Stimulated activated CD4-positive, alpha-beta T cell treated with anti-CD3 and anti-CD28 coated beads, Interleukin-2, amount 100 ng/mL, for 4 hours (primary cell): ENCODE data around the gene MON1A.
"Not testable (repeated sequence)": the region's sequence is repeated elsewhere in the genome, so short reads cannot be mapped to it uniquely, and the experiment has no call there.

Experiments used
- DNase-seq: peaks from one replicate; pipeline ENCODE4 v3.0.0-alpha.2; 2020; ENCODE audit warnings: low read depth

Gene MON1A

DNA sequence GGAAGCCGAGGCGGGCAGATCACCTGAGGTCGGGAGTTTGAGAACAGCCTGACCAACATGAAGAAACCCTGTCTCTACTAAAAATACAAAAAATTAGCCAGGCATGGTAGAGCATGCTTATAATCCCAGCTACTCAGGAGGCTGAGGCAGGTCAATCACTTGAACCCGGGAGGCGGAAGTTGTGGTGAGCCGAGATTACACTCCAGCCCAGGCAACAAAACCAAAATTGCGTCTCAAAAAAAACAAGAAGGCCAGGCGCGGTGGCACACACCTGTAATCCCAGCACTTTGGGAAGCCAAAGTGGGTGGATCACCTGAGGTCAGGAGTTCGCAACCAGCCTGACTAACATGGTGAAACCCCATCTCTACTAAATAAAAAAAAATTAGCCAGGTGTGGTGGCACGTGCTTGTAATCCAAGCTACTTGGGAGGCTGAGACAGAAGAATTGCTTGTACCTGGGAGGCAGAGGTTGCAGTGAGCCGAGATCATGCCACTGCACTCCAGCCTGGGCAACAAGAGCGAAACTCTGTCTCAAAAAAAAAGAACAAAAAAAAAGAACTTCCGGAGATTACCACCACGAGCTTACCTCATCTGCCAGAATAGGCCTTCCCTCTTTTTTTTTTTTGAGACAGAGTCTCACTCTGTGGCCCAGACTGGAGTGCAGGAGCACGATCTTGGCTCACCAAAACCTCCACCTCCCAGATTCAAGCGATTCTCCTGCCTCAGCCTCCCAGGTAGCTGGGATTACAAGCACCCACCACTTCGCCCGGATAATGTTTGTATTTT, 11.6 kb downstream of the MON1A start:
- DNase-seq = not testable (repeated sequence)

GRCh38 chr3:49916686-49917085, 12.9 kb downstream of the MON1A start:
- no peak for DNase-seq

GRCh38 chr3:49914906-49915305, 14.7 kb downstream of the MON1A start:
- DNase-seq = no peak

DNA sequence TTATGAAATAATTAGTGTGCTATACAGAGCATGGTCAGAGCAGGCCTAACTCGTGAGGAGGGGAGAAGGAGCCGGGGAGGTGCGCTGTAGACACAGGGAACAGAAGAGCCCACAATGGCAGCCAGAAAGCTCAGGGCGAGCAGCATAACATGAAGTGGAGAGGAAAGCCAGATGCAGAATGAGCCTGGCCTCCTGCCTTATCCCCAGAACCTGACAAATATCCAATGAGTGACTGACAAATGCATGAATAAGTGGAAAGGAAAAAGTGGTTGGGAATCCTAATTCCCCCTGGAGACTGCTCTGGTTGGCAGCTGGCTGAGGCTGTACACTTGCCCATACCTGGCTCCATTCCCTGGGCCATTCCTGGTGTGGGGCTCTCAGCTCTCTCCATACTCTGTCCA, 16.7 kb downstream of the MON1A start:
- DNase-seq = no peak

GRCh38 chr3:49911611-49912010, 18.0 kb downstream of the MON1A start:
- DNase-seq = no peak

GRCh38 chr3:49911124-49911420, 18.5 kb downstream of the MON1A start:
- DNase-seq = no peak

DNA sequence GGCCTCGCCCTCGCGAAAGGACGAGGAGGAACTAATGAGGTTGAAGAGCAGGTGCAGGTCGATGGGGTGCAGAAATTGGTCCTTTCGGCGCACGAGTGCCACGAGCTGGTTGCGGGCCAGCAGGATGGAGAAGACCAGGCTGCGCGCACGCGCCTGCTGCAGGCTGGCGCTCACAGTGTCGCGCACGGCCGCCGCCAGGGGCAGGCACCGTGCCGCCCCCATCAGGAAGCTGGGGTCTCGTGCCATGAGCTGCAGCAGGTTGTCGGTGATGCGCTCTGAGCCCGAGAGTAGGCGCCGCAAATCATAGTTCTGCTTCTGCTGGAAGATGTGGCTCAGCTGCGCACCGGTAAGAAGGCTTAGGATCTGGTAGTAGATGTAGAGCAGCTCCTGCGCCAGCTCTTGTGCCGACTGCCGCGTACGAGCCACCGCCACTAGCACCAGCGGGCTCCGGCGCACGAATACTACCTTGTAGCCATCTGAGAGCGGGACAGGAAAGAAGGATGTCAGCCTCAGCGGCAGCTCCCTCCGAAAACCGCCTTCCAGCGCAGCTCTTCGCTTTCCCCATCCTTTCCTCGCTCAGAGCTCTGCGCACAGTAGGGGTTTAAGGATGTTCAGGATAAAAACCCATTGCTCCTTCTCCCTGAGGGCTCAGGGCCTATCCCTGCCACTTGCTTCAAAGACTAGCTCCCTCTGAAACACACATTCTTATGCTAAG, 19.0 kb downstream of the MON1A start:
- DNase-seq = no peak

DNA sequence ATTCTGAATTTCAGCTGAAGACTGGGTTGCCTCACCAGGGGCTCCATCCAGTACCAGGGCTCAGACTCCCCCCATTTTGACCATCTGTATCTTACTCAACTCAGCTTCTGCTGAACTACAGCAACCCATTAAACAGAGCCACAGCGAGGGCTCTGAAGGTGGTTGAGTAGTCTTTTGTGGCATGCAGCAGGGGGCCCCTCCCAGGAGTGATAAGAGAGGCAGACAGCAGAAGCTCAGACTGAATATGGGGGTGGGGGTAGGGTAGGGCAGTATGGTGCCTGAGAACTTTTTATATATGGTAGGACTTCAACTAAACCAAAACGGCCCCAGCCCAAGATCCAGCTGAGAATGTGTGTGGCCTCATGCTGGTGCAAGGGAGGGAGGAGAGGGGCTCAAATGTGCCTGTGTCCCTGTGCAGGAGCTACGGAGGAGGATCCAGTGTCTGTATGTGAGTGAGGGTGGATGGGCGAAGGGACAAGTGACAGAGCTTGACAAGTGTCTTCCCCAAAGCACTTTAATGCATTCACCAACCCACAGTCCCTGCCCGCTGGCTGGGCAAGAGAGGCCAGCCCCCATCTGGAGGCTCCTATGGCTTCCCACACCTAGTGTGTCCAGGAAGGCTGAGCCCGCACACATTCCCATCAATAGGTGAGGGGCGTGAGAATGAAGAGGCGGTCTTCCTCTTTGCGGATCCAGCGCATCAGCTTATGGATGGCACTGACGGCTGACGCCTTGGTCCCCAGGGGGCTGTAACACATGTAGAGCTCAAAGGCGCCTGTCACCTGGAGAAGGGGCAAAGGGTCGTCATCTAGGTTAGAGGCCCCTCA, 21.0 kb downstream of the MON1A start:
- no peak for DNase-seq

GRCh38 chr3:49906073-49906743, 23.4 kb downstream of the MON1A start:
- DNase-seq = peak; percentile 26

- not testable (repeated sequence) for DNase-seq
Measured at GRCh38 chr3:49904448-49904847, 25.2 kb downstream of the MON1A start.

DNA sequence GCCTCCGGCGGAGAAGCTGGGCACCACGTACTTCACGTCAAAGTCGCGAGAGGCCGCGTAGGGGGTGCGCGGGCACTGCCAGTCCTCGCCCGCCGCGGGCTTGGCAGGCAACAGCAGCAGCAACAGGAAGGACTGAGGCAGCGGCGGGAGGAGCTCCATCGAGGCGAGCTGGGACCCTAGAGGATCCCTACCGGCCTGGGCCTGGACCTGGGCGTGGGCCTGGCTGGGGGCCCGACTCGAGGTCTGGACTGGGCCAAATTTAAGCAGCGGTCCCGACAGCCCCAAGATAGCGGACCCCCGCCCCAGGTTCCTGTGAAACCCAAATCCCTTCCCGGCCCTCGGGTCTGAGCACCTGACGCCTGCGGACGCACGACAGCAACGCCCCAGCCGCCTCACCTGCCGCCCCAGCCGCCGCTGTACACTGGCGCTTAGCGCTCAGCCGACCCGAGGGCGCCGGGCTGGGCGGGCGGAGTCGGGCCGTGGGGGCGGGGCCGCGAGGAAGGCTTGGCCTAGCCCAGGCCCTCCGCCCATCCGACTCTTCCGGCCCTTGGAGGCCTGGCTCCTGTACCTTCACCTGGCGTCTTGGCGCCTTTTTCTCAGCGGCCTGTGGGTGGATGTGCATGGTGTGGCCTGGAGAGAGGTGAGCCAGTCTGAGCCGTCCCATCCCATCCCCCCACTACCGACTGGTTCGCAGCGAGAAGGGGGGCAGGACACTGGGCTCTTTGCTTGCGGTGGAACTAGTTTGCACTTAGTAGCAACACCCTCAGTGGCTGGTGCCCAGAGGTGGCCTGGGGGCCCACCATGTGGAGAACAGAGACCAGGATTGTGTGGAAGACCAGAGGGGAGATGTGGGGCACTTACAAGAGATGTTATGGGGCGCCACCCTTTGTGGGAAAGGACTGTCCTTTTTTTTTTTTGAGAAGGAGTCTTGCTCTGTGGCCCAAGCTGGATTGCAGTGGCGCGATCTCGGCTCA, 25.9 kb downstream of the MON1A start, which contains the start of gene MST1R:
TSS of gene MST1R (minus strand) at position 423 of the 974 bp plus-strand sequence. CDS start at position 159, 264 bp downstream.
- peak; percentile 56 for DNase-seq

DNA sequence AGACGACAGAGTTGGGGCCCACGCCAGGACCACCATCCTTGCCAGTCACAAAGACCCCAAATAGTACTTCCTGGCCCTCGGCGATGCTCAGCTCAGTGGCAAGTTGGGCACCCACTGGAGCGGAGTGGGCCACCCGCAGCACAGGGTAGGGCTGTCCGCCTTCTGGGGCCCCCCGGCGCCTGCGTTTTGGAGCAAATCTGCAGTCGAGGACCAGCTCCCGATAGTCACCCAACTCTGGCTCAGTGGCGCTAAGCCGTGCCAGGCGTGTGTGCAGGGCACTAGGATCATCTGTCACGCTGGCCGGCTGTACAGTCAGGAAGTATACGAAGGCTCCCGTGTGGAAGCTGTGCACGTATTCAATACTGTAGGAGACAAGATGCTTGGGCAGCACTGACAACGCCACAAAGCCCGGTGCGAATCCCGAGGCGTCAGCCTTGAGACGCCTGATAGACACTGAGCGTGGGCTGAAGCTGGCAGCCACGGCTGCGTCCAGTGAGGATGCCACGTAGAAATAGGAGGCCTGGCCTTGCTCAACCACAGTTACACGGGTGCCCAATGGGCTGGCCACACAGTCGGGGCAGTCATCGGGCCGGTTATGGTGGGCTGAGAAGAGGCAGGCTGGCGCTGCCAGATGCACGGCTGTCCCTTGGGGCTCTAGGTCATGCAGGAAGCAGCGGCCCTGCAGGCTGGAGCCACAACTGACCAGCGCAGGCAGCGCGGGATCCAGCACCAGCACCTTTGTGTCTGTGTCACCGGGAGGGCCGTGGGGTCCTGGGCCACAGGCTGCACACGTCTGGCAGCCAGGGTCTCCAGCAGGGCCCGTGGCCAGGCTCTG, 26.9 kb downstream of the MON1A start:
- DNase-seq = no peak

- DNase-seq = no peak
Measured at GRCh38 chr3:49901366-49902339, 28.0 kb downstream of the MON1A start.

- DNase-seq = no peak
Measured at GRCh38 chr3:49900491-49901153, 29.0 kb downstream of the MON1A start.

GRCh38 chr3:49899815-49900214, 29.8 kb downstream of the MON1A start:
- no peak for DNase-seq

DNA sequence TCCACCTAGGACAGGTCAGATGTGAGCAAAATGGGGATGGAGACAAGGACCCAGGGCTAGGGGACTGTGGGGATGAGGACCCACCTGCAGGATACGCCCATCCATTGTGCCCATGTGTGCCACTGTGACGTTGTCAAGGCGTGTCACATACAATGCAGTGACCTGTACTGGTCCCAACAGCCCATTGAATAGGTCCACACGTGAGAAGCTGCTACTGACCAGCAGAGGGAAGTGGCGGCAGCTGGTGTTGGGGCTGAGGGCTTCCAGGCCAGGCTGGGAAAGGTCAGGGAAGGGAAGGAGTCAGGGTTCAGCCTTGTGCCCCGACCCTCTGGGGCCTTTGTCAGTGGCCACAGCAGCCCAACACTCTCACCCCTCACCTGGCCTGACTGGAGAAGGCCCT, 30.6 kb downstream of the MON1A start:
- no peak for DNase-seq

- DNase-seq = no peak
Measured at GRCh38 chr3:49896345-49896744, 33.3 kb downstream of the MON1A start.

DNA sequence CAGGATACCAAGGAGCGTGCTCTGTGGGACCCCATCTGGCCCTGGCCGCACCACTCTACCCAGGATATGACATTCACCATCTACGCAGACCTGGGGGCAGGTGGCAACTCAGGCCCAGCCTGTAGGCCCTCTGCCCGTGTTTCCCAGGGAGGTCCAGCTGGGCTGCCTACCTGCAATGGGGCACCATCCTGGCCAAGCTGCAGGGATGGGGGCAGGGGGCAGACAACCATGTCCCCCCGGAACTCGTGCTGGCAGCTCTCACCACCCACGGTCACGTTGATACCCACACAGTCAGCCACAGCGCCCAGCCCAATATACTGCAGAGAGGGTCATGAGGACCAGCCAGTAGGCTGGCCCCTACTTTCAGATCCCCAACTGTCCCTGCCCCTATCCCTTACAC, 33.8 kb downstream of the MON1A start:
- DNase-seq = no peak
